Left ventricle myocardium inferior (tissue), 1 donor: ENCODE results near the gene CENPF. TPM values are rescaled to one million over a fixed set of nuclear protein-coding genes. Genes with fewer than 3 reads are reported as not detected.

Experiments
- DNase-seq: peaks from one replicate; pipeline ENCODE4 v3.0.0-alpha.2; 2020
- H3K27ac ChIP-seq: fragments of 200-600 bp; replicated peaks from 2 replicates; pipeline ENCODE4 v1.8.0; 2021
- H3K27me3 ChIP-seq: fragments of 200-600 bp; 2 replicates; pipeline ENCODE4 v1.8.0; 2021; ENCODE audit warnings: low read depth
- H3K36me3 ChIP-seq: fragments of 200-600 bp; 2 replicates; pipeline ENCODE4 v1.8.0; 2021
- H3K4me1 ChIP-seq: fragments of 200-600 bp; 2 replicates; pipeline ENCODE4 v1.8.0; 2021
- H3K4me3 ChIP-seq: fragments of 200-600 bp; 2 replicates; pipeline ENCODE4 v1.8.0; 2021; ENCODE audit warnings: mild to moderate bottlenecking, moderate library complexity
- H3K9me3 ChIP-seq: fragments of 200-600 bp; replicated peaks from 2 replicates; pipeline ENCODE4 v1.8.0; 2021
- intact Hi-C: fragments of 100-400 bp; cut with micrococcal nuclease; formaldehyde crosslinking; loops from one replicate; pipeline ENCODE4 v1.11.0; 2022
- total RNA-seq: library from RNA; stranded (reverse); fragmentation: NEBNext Ultra II Directional; extraction: Animal tissue kit (Norgen Biotek cat#: 25700); gene quantifications from one replicate; pipeline ENCODE4 v1.2.1, GENCODE V29; 2021
- TF ChIP-seq, protein P1 (sequence below): fragments of 200-600 bp; IDR thresholded peaks from 2 replicates; pipeline ENCODE4 v1.8.0; 2021; ENCODE audit warnings: antibody characterized with exemption, mild to moderate bottlenecking, borderline replicate concordance
- donor health status: DM: no; HTN: yes; CAD: no; lungs with severe emphysema.

The CENPF gene
- total RNA-seq, 1 donor from 2014 or later: 1.7 TPM

DNA sequence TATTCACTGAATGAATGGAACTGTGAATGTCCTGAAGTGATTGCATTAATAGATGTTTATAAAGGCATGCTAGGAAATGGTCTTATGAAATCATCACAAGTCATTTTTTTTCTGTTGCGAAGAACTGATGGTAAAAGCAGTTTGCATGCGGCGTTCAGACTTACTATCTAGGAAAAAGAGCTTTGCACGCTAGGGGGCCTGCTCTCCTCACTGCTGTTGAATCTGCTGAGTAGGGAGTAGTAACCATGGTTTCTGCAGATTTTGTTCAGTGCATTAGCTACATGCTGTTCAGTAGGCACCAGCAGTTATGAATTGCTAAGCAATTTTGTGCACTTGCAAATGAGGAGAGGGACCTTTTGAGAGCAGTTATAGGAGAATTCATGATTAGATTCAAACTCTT lies 57.9 kb downstream of the CENPF start:
- Histone ChIP-seq H3K27me3 (no peaks in the 10 kb centered on the region), H3K9me3 (no peaks in the 10 kb centered on the region), H3K4me1 (no peaks in the 10 kb centered on the region), H3K36me3 (no peaks in the 10 kb centered on the region), H3K27ac (no peak overlapping the region), H3K4me3 (no peak overlapping the region)
- TF ChIP-seq, protein P1, sequence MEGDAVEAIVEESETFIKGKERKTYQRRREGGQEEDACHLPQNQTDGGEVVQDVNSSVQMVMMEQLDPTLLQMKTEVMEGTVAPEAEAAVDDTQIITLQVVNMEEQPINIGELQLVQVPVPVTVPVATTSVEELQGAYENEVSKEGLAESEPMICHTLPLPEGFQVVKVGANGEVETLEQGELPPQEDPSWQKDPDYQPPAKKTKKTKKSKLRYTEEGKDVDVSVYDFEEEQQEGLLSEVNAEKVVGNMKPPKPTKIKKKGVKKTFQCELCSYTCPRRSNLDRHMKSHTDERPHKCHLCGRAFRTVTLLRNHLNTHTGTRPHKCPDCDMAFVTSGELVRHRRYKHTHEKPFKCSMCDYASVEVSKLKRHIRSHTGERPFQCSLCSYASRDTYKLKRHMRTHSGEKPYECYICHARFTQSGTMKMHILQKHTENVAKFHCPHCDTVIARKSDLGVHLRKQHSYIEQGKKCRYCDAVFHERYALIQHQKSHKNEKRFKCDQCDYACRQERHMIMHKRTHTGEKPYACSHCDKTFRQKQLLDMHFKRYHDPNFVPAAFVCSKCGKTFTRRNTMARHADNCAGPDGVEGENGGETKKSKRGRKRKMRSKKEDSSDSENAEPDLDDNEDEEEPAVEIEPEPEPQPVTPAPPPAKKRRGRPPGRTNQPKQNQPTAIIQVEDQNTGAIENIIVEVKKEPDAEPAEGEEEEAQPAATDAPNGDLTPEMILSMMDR: peak; percentile 50
- intact Hi-C loops: loop anchor here (10.0 kb wide), 1 partner anchor 864 kb away; no protein-coding TSS in a partner anchor
- DNase-seq: no peak

DNA sequence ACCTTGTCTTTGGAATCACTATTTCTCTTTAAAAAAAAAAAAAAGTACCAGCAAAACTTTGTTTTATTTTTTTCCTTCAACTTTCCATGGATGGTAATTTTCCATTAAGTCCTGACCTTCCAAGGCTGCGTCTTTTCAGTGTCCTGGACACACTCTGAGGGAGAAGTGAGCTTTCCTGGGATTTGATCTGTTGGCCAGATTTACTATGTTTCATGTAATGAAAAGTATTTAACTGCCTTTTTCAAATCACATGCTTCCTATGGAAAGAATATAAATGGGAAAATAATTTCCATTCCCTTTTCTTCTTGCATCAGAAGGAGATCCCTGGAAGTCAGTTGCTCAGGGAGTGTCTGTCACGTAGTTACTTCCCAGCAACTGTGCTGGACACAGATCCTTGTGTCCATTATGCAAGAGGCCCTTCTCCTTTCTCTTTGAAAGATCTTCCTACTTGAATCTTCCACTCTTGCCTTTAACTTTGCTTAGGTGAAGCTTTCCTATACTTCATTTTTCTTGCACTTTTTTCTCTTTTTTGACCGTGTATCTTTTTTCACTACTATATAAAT lies 59.3 kb downstream of the CENPF start:
- TF ChIP-seq, protein P1: no peak
- no peaks in the 10 kb centered on the region for H3K36me3 ChIP-seq
- H3K27me3 ChIP-seq: no peaks in the 10 kb centered on the region
- no peaks in the 10 kb centered on the region for H3K4me1 ChIP-seq
- intact Hi-C loops: loop anchor here (10.0 kb wide), 1 partner anchor 862 kb away; no protein-coding TSS in a partner anchor
- H3K4me3 ChIP-seq: no peak overlapping the region
- DNase-seq: no peak
- H3K9me3 ChIP-seq: no peaks in the 10 kb centered on the region
- no peak overlapping the region for H3K27ac ChIP-seq

DNA sequence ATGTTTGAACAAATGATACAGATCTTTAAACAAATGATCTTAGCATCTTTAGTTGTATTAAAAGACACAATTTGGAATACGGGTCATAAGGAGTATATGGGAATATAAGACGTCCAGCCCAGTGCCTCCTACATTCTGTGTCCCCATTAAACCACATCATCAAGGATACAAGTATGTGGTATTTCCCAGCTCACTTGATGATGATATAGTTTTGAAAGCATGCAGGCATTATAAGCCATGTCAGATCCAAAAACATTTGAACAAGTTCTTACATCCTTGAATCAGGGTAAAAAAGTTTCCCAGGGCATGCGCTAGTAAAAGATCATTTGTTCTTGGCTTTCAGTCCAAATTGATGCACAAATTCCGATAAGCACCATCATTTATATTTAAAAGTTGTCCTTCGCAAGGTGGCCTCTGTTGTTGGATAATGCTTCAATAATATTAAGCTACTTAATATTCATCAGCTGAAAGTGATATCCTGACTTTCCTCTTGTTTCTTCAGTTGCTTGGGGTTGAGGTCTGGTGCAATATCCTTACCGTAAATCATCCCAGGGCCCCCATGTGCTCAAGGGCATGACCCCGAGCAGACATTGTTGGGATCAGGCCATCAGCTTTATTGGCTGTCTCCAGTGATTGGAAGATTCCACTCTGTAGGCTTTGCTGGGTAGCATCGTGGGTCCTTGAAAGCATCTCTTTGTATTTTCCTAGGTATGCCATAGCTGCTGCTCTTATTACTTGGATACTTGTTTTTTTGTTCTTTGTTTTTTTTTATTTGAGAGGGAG lies 61.8 kb downstream of the CENPF start:
- TF ChIP-seq, protein P1: no peak
- Histone ChIP-seq H3K36me3 (no peaks in the 10 kb centered on the region), H3K9me3 (no peaks in the 10 kb centered on the region), H3K4me3 (no peak overlapping the region), H3K27me3 (no peaks in the 10 kb centered on the region), H3K4me1 (no peaks in the 10 kb centered on the region), H3K27ac (no peak overlapping the region)
- no peak for DNase-seq
- intact Hi-C loops: loop anchor here (10.0 kb wide), 1 partner anchor 860 kb away; no protein-coding TSS in a partner anchor

DNA sequence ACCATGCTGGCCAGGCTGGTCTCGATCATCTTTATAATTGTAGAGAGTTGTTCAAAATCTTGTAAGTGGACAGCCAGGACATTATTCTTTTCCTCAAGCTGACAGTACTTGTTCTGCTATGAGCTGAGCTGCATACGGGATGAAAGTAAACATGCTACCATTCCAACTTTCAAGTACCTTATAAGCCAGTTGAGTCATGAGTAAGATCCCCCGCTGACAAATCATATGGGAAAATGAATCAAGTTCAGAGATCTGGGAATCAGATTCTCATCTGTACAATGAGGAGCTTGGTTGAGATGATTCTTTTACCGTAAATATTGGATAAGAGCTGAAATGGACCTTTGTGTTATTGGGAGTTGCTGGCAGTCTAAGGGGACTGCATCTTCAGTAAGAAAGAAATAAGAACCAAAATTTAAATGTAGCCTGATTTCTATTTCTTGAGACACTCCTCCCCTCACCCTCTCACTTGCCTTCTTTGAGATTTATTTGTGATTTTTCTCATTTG lies 62.7 kb downstream of the CENPF start:
- no peaks in the 10 kb centered on the region for H3K27me3 ChIP-seq
- TF ChIP-seq, protein P1: no peak
- DNase-seq: no peak
- H3K4me3 ChIP-seq: no peak overlapping the region
- peaks cover 4% of the 10 kb centered on the region for H3K4me1 ChIP-seq
- H3K27ac ChIP-seq: no peak overlapping the region
- H3K36me3 ChIP-seq: no peaks in the 10 kb centered on the region
- no peaks in the 10 kb centered on the region for H3K9me3 ChIP-seq
- intact Hi-C loops: loop anchor here (10.0 kb wide), 1 partner anchor 859 kb away; no protein-coding TSS in a partner anchor

DNA sequence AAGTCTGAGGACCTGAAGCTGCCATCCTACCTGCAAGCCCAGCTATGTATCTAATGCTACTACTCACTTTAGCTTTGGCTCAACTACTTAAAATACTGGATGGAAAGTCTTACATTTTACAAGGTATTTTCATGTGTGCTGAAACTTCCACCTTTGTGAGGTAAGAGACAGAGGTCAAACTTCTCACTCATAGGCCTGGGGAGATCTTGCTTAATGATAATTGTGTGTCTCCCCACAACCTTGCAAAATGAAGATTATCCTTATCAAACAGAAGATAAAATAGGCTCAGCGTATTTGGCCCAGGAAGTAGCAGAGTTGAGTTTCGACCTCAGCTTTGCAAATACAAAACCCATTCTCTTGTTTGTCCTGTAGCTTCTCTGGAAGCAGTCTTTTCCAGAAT lies 63.7 kb downstream of the CENPF start:
- DNase-seq: no peak

More for the DNA sequence above, 63.7 kb downstream of the CENPF start:
- H3K36me3 ChIP-seq: no peaks in the 10 kb centered on the region
- H3K27ac ChIP-seq: no peak overlapping the region
- intact Hi-C loops: loop anchor here (10.0 kb wide), 1 partner anchor 858 kb away; no protein-coding TSS in a partner anchor
- peaks cover 4% of the 10 kb centered on the region for H3K4me1 ChIP-seq
- no peaks in the 10 kb centered on the region for H3K9me3 ChIP-seq
- H3K27me3 ChIP-seq: no peaks in the 10 kb centered on the region
- TF ChIP-seq, protein P1: no peak
- H3K4me3 ChIP-seq: no peak overlapping the region
